Upper lobe of left lung (tissue), 6 donors: ENCODE measurements around the gene LAMA5. TPM values are rescaled to one million over a fixed set of nuclear protein-coding genes. Genes with fewer than 3 reads are reported as not detected.

ENCODE experiments used
- ATAC-seq, 2 donors: fragments of 200-7000 bp; cut with Tn5 transposase; one replicate each; pipeline ENCODE4 v1.9.1; 2022; ENCODE audit warnings: mild to moderate bottlenecking in 2 of 2, moderate library complexity in 2 of 2; ENCODE audit not compliant: low FRiP score in 2 of 2
- DNase-seq, 2 donors: peaks; one replicate each; pipeline ENCODE4 v3.0.0-alpha.2; 2019 to 2020
- H3K27ac ChIP-seq, 4 donors: fragments of 200-600 bp; sonication (generic); one replicate each; pipeline ENCODE4 v1.5.1; 2016 to 2019
- H3K27me3 ChIP-seq, 4 donors: fragments of 200-600 bp; sonication (generic); one replicate each; pipeline ENCODE4 v1.5.1; 2017 to 2019
- H3K36me3 ChIP-seq, 4 donors: fragments of 200-600 bp; sonication (generic); one replicate each; pipeline ENCODE4 v1.5.1; 2016 to 2019
- H3K4me1 ChIP-seq, 4 donors: fragments of 200-600 bp; sonication (generic); one replicate each; pipeline ENCODE4 v1.5.1; 2018 to 2019
- H3K4me3 ChIP-seq, 4 donors: fragments of 200-600 bp; sonication (generic); one replicate each; pipeline ENCODE4 v1.5.1; 2017 to 2019; ENCODE audit warnings: mild to moderate bottlenecking in 2 of 4, moderate library complexity in 1 of 4
- H3K9me3 ChIP-seq, 4 donors: fragments of 200-600 bp; sonication (generic); one replicate each; pipeline ENCODE4 v1.5.1; 2018 to 2019
- EP300 ChIP-seq, 4 donors: sonication (generic); formaldehyde crosslinking; IDR thresholded peaks; one replicate each; pipeline ENCODE4 v1.5.1; 2017; ENCODE audit warnings: antibody characterized with exemption in 4 of 4, control low read depth in 2 of 4
- POLR2A ChIP-seq, 4 donors: fragments of 450-650 bp; IDR thresholded peaks; one replicate each; pipeline ENCODE4 v1.5.1; 2016 to 2017; ENCODE audit warnings: antibody characterized with exemption in 4 of 4, mild to moderate bottlenecking in 2 of 4
- POLR2AphosphoS5 ChIP-seq, 2 donors: sonication (generic); formaldehyde crosslinking; IDR thresholded peaks; one replicate each; pipeline ENCODE4 v1.5.1; 2017; ENCODE audit warnings: antibody characterized with exemption in 2 of 2
- WGBS, 2 donors: methylation state at CpG; one replicate each; pipeline ENCODE4 v1.1.5; 2017 to 2018; 5-methylcytosine and 5-hydroxymethylcytosine counted together
- total RNA-seq, 6 donors: library from RNA; depleted of rRNA in 4 of 6; stranded (reverse); fragments of >200 nt in 4 of 6; gene quantifications; one replicate each; pipeline versions ENCODE4 v1.1.0 to v1.2.1, GENCODE V29; 2016 to 2021
- TF ChIP-seq, protein P1 (sequence below), 6 experiments: fragments of 450-650 bp in 4 of 6; fragments of 200-600 bp in 2 of 6; sonication (generic) in 2 of 6; IDR thresholded peaks; one replicate each; pipeline ENCODE4 v1.5.1; 2016 to 2019; ENCODE audit warnings: antibody characterized with exemption in 6 of 6
- donor health status: DM: no; HTN: no; CAD: no; lungs with moderate emphysema.
- donor health status: DM: no; HTN: yes; CAD: no; lungs with severe emphysema.

The LAMA5 gene
- total RNA-seq, 6 donors from 2014 or later = 176 to 1,019 (median 307) TPM

DNA sequence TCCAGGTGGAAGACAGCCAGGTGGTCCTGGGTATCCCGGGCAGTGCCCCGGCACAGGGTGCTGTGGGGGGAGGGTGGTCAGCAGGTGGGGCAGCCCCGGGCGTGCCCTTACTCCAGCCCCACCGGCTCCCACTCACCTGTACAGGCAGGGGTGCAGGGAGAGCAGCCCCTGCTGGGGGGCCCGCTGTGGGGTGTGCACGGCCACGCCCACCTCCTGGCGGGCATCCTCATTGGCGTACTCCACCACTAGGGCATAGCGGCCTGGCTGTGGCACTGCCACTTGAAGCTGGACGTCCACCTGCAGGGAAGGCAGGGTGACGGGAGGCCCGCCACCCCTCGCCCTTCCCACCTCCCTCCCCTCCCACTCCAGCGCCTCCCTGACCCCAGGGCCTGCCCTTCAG lies 34.7 kb downstream of the LAMA5 start:
- Histone ChIP-seq H3K9me3 (no peaks in the 10 kb centered on the region), H3K27me3 (no peaks in the 10 kb centered on the region), H3K4me1 (no peaks in the 10 kb centered on the region), H3K36me3 (peaks cover 29 to 100% (median 91%) of the 10 kb centered on the region in 4 donors), H3K27ac (no peak overlapping the region), H3K4me3 (no peak overlapping the region)
- ATAC-seq (no peak), DNase-seq (peak in 1 of 2 donors; percentile 57)
- no peak for TF ChIP-seq EP300 (IDR thresholded peaks at IDR 0.05)
- TF ChIP-seq POLR2AphosphoS5 (IDR thresholded peaks at IDR 0.05) = no peak
- TF ChIP-seq, protein P1, sequence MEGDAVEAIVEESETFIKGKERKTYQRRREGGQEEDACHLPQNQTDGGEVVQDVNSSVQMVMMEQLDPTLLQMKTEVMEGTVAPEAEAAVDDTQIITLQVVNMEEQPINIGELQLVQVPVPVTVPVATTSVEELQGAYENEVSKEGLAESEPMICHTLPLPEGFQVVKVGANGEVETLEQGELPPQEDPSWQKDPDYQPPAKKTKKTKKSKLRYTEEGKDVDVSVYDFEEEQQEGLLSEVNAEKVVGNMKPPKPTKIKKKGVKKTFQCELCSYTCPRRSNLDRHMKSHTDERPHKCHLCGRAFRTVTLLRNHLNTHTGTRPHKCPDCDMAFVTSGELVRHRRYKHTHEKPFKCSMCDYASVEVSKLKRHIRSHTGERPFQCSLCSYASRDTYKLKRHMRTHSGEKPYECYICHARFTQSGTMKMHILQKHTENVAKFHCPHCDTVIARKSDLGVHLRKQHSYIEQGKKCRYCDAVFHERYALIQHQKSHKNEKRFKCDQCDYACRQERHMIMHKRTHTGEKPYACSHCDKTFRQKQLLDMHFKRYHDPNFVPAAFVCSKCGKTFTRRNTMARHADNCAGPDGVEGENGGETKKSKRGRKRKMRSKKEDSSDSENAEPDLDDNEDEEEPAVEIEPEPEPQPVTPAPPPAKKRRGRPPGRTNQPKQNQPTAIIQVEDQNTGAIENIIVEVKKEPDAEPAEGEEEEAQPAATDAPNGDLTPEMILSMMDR (IDR thresholded peaks at IDR 0.05) = no peak
- no peak for TF ChIP-seq POLR2A (IDR thresholded peaks at IDR 0.05)
- 86% methylated on average over 11 of the region's 16 CpGs; no CpG with 5 or more reads in 1 of the 2 donors for WGBS, 2 donors

- peak in 1 of 2 donors; percentile 41 for DNase-seq
- WGBS, 2 donors = 88 to 95% methylated on average over 19 of the region's 19 CpGs
- Histone ChIP-seq H3K9me3 (no peaks in the 10 kb centered on the region), H3K27me3 (no peaks in the 10 kb centered on the region), H3K4me1 (no peaks in the 10 kb centered on the region), H3K27ac (no peak overlapping the region), H3K36me3 (peaks cover 30 to 100% (median 91%) of the 10 kb centered on the region in 4 donors), H3K4me3 (no peak overlapping the region)
- ATAC-seq = no peak
- TF ChIP-seq, protein P1 (IDR thresholded peaks at IDR 0.05) = no peak
- TF ChIP-seq EP300 (IDR thresholded peaks at IDR 0.05) = no peak
- no peak for TF ChIP-seq POLR2AphosphoS5 (IDR thresholded peaks at IDR 0.05)
- TF ChIP-seq POLR2A (IDR thresholded peaks at IDR 0.05) = no peak
These were observed 35.8 kb downstream of the LAMA5 start for GRCh38 chr20:62331347-62331746.

GRCh38 chr20:62330576-62331317 lies 36.4 kb downstream of the LAMA5 start:
- TF ChIP-seq, protein P1 (IDR thresholded peaks at IDR 0.05) = no peak
- no peak for TF ChIP-seq EP300 (IDR thresholded peaks at IDR 0.05)
- TF ChIP-seq POLR2A (IDR thresholded peaks at IDR 0.05) = no peak
- no peak for TF ChIP-seq POLR2AphosphoS5 (IDR thresholded peaks at IDR 0.05)
- no peak overlapping the region for H3K4me3 ChIP-seq
- 91 to 94% methylated on average over 21 to 38 of the region's 46 CpGs for WGBS, 2 donors
- peaks cover 28 to 100% (median 91%) of the 10 kb centered on the region in 4 donors for H3K36me3 ChIP-seq
- peak in 1 of 2 donors; percentile 84 for DNase-seq
- no peak overlapping the region for H3K27ac ChIP-seq
- no peaks in the 10 kb centered on the region for H3K27me3 ChIP-seq
- H3K9me3 ChIP-seq = no peaks in the 10 kb centered on the region
- no peaks in the 10 kb centered on the region for H3K4me1 ChIP-seq
- ATAC-seq = no peak

GRCh38 chr20:62329389-62330377 lies 37.4 kb downstream of the LAMA5 start:
- no peaks in the 10 kb centered on the region for H3K4me1 ChIP-seq
- H3K9me3 ChIP-seq = no peaks in the 10 kb centered on the region
- WGBS, 2 donors = 96 to 97% methylated on average over 6 to 31 of the region's 37 CpGs
- peaks cover 34 to 100% (median 93%) of the 10 kb centered on the region in 4 donors for H3K36me3 ChIP-seq
- TF ChIP-seq POLR2A (IDR thresholded peaks at IDR 0.05) (no peak), EP300 (IDR thresholded peaks at IDR 0.05) (no peak), POLR2AphosphoS5 (IDR thresholded peaks at IDR 0.05) (no peak)
- TF ChIP-seq, protein P1 (IDR thresholded peaks at IDR 0.05) = no peak
- no peaks in the 10 kb centered on the region for H3K27me3 ChIP-seq
- H3K27ac ChIP-seq = no peak overlapping the region
- H3K4me3 ChIP-seq = no peak overlapping the region
- ATAC-seq = no peak
- peak in 1 of 2 donors; percentile 75 for DNase-seq
